Stomach smooth muscle (tissue), 2 donors: ENCODE results near the gene TEN1.

Experiments used
- H3K27ac ChIP-seq: one replicate; pipeline ENCODE4 v1.7.0; 2013; ENCODE audit warnings: mild to moderate bottlenecking, low read length, inconsistent platforms
- H3K27me3 ChIP-seq, 2 donors: one replicate each; pipeline ENCODE4 v1.7.0; 2013; ENCODE audit warnings: low read length in 2 of 2; ENCODE audit not compliant: insufficient read depth in 2 of 2, control insufficient read depth in 1 of 2
- H3K36me3 ChIP-seq, 2 donors: one replicate each; pipeline ENCODE4 v1.7.0; 2013; ENCODE audit warnings: low read length in 2 of 2; ENCODE audit not compliant: control insufficient read depth in 2 of 2, insufficient read depth in 2 of 2
- H3K4me1 ChIP-seq: one replicate; pipeline ENCODE4 v1.7.0; 2013; ENCODE audit warnings: low read length; ENCODE audit not compliant: control insufficient read depth, insufficient read depth
- H3K4me3 ChIP-seq, 2 donors: one replicate each; pipeline ENCODE4 v1.7.0; 2013; ENCODE audit warnings: low read length in 2 of 2
- H3K9ac ChIP-seq, 2 donors: one replicate each; pipeline ENCODE4 v1.7.0; 2013; ENCODE audit warnings: low read length in 2 of 2, mild to moderate bottlenecking in 1 of 2
- H3K9me3 ChIP-seq, 2 donors: one replicate each; pipeline ENCODE4 v1.7.0; 2013; ENCODE audit warnings: low read length in 2 of 2; ENCODE audit not compliant: control insufficient read depth in 2 of 2
- donor health status: healthy.
- donor health status: Pancreatic carcinoma.

Gene TEN1

GRCh38 chr17:76007850-76008165, 28.8 kb downstream of the TEN1 start:
- no peaks in the 10 kb centered on the region for H3K27me3 ChIP-seq
- no peak overlapping the region for H3K9ac ChIP-seq
- H3K36me3 ChIP-seq: no peaks in the 10 kb centered on the region
- no peak overlapping the region for H3K27ac ChIP-seq
- peaks cover 2% of the 10 kb centered on the region for H3K4me1 ChIP-seq
- no peak overlapping the region for H3K4me3 ChIP-seq
- no peaks in the 10 kb centered on the region for H3K9me3 ChIP-seq

DNA sequence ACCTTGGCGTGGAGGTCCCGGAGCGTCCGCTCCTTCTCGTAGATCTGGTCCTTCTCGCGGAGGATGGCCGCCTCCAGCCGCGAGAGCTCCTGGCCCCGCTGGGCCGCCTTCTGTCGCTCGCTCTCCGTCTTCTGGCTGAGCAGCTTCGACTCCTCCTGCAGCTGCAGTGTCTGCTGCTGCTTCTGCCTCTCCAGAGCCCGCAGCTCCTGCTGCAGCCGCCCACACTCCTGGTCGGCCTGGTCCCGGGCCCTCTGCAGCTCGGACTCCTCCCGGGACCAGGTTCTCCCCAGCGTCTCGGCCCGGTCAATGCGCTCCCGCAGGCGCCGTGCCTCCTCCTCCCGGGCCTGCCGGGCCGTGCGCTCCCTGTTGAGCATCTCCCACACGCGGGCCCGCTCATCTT, 29.2 kb downstream of the TEN1 start:
- no peaks in the 10 kb centered on the region for H3K36me3 ChIP-seq
- H3K27ac ChIP-seq: no peak overlapping the region
- H3K9me3 ChIP-seq: no peaks in the 10 kb centered on the region
- no peak overlapping the region for H3K9ac ChIP-seq
- H3K4me1 ChIP-seq: peaks cover 2% of the 10 kb centered on the region
- H3K27me3 ChIP-seq: no peaks in the 10 kb centered on the region
- H3K4me3 ChIP-seq: no peak overlapping the region

- Histone ChIP-seq H3K9ac (no peak overlapping the region), H3K4me1 (peaks cover 2% of the 10 kb centered on the region), H3K36me3 (no peaks in the 10 kb centered on the region), H3K27me3 (no peaks in the 10 kb centered on the region), H3K4me3 (no peak overlapping the region), H3K9me3 (no peaks in the 10 kb centered on the region), H3K27ac (no peak overlapping the region)
Observed at GRCh38 chr17:76008630-76009425, 29.8 kb downstream of the TEN1 start.

- peaks cover 8% of the 10 kb centered on the region for H3K4me1 ChIP-seq
- no peak overlapping the region for H3K4me3 ChIP-seq
Observed at GRCh38 chr17:76009447-76009846, 30.4 kb downstream of the TEN1 start.

GRCh38 chr17:76009969-76010661, 31.1 kb downstream of the TEN1 start:
- Histone ChIP-seq H3K4me1 (peaks cover 9% of the 10 kb centered on the region), H3K27ac (no peak overlapping the region), H3K9me3 (no peaks in the 10 kb centered on the region), H3K27me3 (no peaks in the 10 kb centered on the region), H3K4me3 (no peak overlapping the region), H3K9ac (no peak overlapping the region), H3K36me3 (no peaks in the 10 kb centered on the region)

More at GRCh38 chr17:76009447-76009846, 30.4 kb downstream of the TEN1 start:
- H3K27ac ChIP-seq: no peak overlapping the region
- no peak overlapping the region for H3K9ac ChIP-seq
- no peaks in the 10 kb centered on the region for H3K9me3 ChIP-seq
- no peaks in the 10 kb centered on the region for H3K36me3 ChIP-seq
- H3K27me3 ChIP-seq: no peaks in the 10 kb centered on the region

GRCh38 chr17:76011951-76012350, 32.9 kb downstream of the TEN1 start:
- H3K9me3 ChIP-seq: no peaks in the 10 kb centered on the region
- H3K27ac ChIP-seq: no peak overlapping the region
- no peaks in the 10 kb centered on the region for H3K27me3 ChIP-seq
- peaks cover 7% of the 10 kb centered on the region for H3K4me1 ChIP-seq
- no peak overlapping the region for H3K4me3 ChIP-seq
- H3K9ac ChIP-seq: no peak overlapping the region
- no peaks in the 10 kb centered on the region for H3K36me3 ChIP-seq

DNA sequence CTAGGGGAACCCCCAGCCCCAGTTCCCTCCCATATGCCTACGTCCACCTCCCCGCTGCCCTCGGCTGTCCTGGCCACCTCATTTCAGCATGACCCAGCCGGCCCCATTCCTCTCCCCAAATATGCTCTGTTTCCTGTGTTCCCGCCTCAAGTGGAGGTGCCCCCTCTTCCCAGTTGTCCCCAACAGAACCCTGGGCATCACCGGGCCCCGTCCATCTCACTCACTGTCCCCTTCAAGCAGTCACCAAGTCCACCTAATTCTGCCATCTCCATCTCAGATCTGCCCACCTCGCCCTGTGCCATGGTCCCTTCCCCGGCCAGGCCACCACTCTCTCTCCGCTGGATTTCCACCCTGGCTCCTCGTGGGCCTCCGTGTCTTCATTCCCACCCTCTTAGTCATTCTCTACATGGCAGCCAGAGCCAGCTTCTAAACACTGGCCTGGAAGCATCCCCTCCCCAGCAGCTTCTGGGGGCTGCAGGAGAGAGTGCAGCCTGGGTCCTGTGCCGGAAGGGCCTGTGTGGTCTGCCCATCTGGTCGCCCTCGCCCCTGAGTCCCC, 34.4 kb downstream of the TEN1 start:
- Histone ChIP-seq H3K36me3 (no peaks in the 10 kb centered on the region), H3K9ac (no peak overlapping the region), H3K27ac (no peak overlapping the region), H3K4me1 (peaks cover 7% of the 10 kb centered on the region), H3K27me3 (no peaks in the 10 kb centered on the region), H3K9me3 (no peaks in the 10 kb centered on the region), H3K4me3 (no peak overlapping the region)

GRCh38 chr17:76014100-76014924, 35.3 kb downstream of the TEN1 start:
- Histone ChIP-seq H3K9me3 (no peaks in the 10 kb centered on the region), H3K36me3 (no peaks in the 10 kb centered on the region), H3K27ac (no peak overlapping the region), H3K4me1 (peaks cover 7% of the 10 kb centered on the region), H3K4me3 (no peak overlapping the region), H3K9ac (peak overlapping the region; percentile 32 to 51), H3K27me3 (no peaks in the 10 kb centered on the region)

GRCh38 chr17:76014925-76015261, 35.9 kb downstream of the TEN1 start:
- Histone ChIP-seq H3K4me1 (peaks cover 7% of the 10 kb centered on the region), H3K27me3 (no peaks in the 10 kb centered on the region), H3K9ac (no peak overlapping the region), H3K36me3 (no peaks in the 10 kb centered on the region), H3K9me3 (no peaks in the 10 kb centered on the region), H3K4me3 (no peak overlapping the region), H3K27ac (no peak overlapping the region)

DNA sequence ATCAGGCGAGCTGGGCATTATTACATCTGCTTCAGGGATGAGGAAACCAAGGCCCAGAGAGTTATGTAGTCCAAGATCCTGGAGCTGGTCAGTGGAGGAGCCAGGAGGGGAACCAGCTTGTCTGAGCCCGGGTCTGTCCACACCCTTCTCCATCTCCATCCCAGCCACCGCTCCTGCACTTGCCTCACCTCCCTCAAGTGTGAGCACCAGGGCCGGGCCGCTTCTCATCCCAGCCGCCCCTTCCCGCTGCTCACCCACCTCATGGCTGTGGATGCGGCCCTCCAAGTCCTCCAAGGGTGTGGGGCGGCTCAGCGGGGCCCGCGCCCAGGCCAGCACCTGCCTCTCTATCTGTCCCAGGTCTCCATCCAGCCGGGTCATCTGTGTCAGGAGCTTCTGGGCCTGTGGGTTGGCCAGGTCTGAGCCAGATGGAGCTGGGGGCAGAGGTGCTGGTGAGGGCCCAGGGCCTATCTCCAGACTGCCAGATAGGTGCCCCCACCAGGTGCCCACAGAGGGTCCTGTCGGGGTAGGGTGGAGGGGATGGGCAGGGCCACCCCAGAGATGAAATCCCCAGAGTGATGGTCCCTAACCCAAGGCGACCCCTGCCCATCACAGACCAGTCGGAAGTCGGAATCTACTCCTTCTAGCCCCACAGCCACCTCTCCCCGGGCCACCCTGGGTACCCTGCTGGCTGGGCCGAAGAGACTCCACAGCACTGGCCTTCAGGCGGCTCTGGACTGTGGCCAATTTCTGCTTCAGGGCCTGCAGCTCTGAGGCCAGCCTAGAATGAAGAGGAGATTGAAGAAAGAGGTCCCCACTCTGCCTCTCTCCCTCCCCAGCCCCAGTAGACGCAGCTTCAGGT, 38.7 kb downstream of the TEN1 start:
- no peak overlapping the region for H3K4me3 ChIP-seq
- H3K9ac ChIP-seq: no peak overlapping the region
- H3K27ac ChIP-seq: no peak overlapping the region
- peaks cover 7% of the 10 kb centered on the region for H3K4me1 ChIP-seq
- H3K9me3 ChIP-seq: no peaks in the 10 kb centered on the region
- no peaks in the 10 kb centered on the region for H3K36me3 ChIP-seq
- no peaks in the 10 kb centered on the region for H3K27me3 ChIP-seq
